Endothelial cell of umbilical vein (primary cell): Measurements from ENCODE around the gene SNX33. TPM values are rescaled to one million over a fixed set of nuclear protein-coding genes. Genes with fewer than 3 reads are reported as not detected.
"Not testable (repeated sequence)": the region's sequence is repeated elsewhere in the genome, so short reads cannot be mapped to it uniquely, and the experiment has no call there.

ENCODE experiments used
- BruUV-seq: library from RNA; stranded (reverse); fragments of 400-500 nt; replicated peaks from 2 replicates; lab custom pipeline; 2021; lab: Mats Ljungman, UMichigan
- CTCF ChIA-PET: fragments of 300-600, 350-600 bp; sonication (Branson Sonifier 250); formaldehyde crosslinking; loops from one replicate; lab custom pipeline; 2021; ENCODE audit warnings: antibody characterized with exemption, inconsistent platforms; lab: Charles Lee
- POLR2A ChIA-PET: fragments of 300-600, 350-600 bp; sonication (Branson Sonifier 250); formaldehyde crosslinking; loops from one replicate; lab custom pipeline; 2021; ENCODE audit warnings: antibody characterized with exemption, inconsistent platforms; lab: Charles Lee
- DNase-seq: peaks from one replicate; pipeline ENCODE4 v3.0.0-alpha.2; 2011; ENCODE audit warnings: low read depth, low spot score
- FAIRE-seq: peaks from 2 replicates; lab custom pipeline; 2011; peaks lifted over from hg19 to GRCh38; lab: Jason Lieb, UNC
- H2AFZ ChIP-seq: 2 replicates; pipeline ENCODE4 v1.6.0; 2012; ENCODE audit warnings: low read depth, low read length, control low read depth, inconsistent platforms
- H3K27ac ChIP-seq: 2 replicates; pipeline ENCODE4 v1.5.1; 2011; ENCODE audit warnings: low read depth, mild to moderate bottlenecking, control low read depth, low read length, moderate library complexity; ENCODE audit not compliant: insufficient read depth
- H3K27me3 ChIP-seq, 2 experiments: 2 replicates each; pipeline versions ENCODE4 v1.6.0 to v1.6.1; 2011; ENCODE audit warnings: low read length in 2 of 2, mixed read lengths in 1 of 2; ENCODE audit not compliant: control insufficient read depth in 2 of 2, insufficient read depth in 2 of 2
- H3K36me3 ChIP-seq, 2 experiments: 2 replicates in 1 of 2; 3 replicates in 1 of 2; pipeline ENCODE4 v1.5.1; 2011; ENCODE audit warnings: low read length in 2 of 2, mild to moderate bottlenecking in 1 of 2, moderate library complexity in 1 of 2; ENCODE audit not compliant: control insufficient read depth in 2 of 2, insufficient read depth in 2 of 2; ENCODE audit errors: extremely low read depth in 1 of 2
- H3K4me1 ChIP-seq: 3 replicates; pipeline ENCODE4 v1.5.1; 2011; ENCODE audit warnings: mild to moderate bottlenecking, low read length; ENCODE audit not compliant: control insufficient read depth, insufficient read depth; ENCODE audit errors: extremely low read depth
- H3K4me2 ChIP-seq: 2 replicates; pipeline ENCODE4 v1.6.1; 2011; ENCODE audit warnings: low read length, control low read depth, mixed read lengths; ENCODE audit not compliant: insufficient read depth
- H3K4me3 ChIP-seq, 3 experiments: fragments of 200-600 bp in 1 of 3; sonication (generic), shearing (Covaris generic) in 1 of 3; replicated peaks in 1 of 3; 2 replicates each; pipeline ENCODE4 v1.5.1; 2011 to 2016; ENCODE audit warnings: control low read depth in 3 of 3, low read length in 3 of 3, mild to moderate bottlenecking in 2 of 3, inconsistent platforms in 1 of 3, low read depth in 1 of 3, moderate library complexity in 1 of 3; ENCODE audit not compliant: insufficient read depth in 1 of 3
- H3K79me2 ChIP-seq: 2 replicates; pipeline ENCODE4 v1.6.0; 2012; ENCODE audit warnings: low read length, inconsistent platforms; ENCODE audit not compliant: control insufficient read depth, insufficient read depth
- H3K9ac ChIP-seq: replicated peaks from 2 replicates; pipeline ENCODE3; 2011; ENCODE audit warnings: low read length, control low read depth; ENCODE audit not compliant: insufficient read depth; ENCODE audit errors: extremely low read depth
- H3K9me1 ChIP-seq: replicated peaks from 3 replicates; pipeline ENCODE4 v1.6.0; 2011; ENCODE audit warnings: mild to moderate bottlenecking, low read length; ENCODE audit not compliant: control insufficient read depth, insufficient read depth; ENCODE audit errors: extremely low read depth
- H3K9me3 ChIP-seq: replicated peaks from 2 replicates; pipeline ENCODE4 v1.5.1; 2012; ENCODE audit warnings: low read length, inconsistent platforms; ENCODE audit not compliant: control insufficient read depth, insufficient read depth
- H4K20me1 ChIP-seq: replicated peaks from 2 replicates; pipeline ENCODE3; 2011; ENCODE audit warnings: mild to moderate bottlenecking, low read length; ENCODE audit not compliant: control insufficient read depth, insufficient read depth; ENCODE audit errors: extremely low read depth
- dilution Hi-C: fragments of 300-500 bp; cut with MboI; formaldehyde crosslinking; loops from one replicate; pipeline ENCODE4 v1.15.0; 2019; ENCODE audit warnings: low sequenced_read_pairs; ENCODE audit not compliant: extremely low pct_ligation_motif_present
- intact Hi-C: fragments of 100-400 bp; cut with micrococcal nuclease; formaldehyde crosslinking; loops from one replicate; pipeline ENCODE4 v1.10.0; 2022
- polyA plus RNA-seq, 4 experiments: library from polyadenylated mRNA; depleted of rRNA in 3 of 4; stranded (reverse) in 3 of 4; unstranded in 1 of 4; fragments of >200 nt; gene quantifications; 2 replicates each; pipeline versions ENCODE4 v1.2.1 to v1.2.3, GENCODE V29; 2011 to 2012; ENCODE audit warnings: missing spikeins in 1 of 4
- total RNA-seq: library from RNA; stranded (reverse); gene quantifications from 2 replicates; pipeline ENCODE4 v1.2.3, GENCODE V29; 2021

The SNX33 gene
- total and polyA plus RNA-seq, 2 donors (not counting 3 experiments of a cell fraction or from before 2014, with no cell fraction given) = 7.9 to 12.6 TPM

- H3K79me2 ChIP-seq, H3K9ac ChIP-seq, dilution Hi-C loops, H3K36me3 ChIP-seq, H2AFZ ChIP-seq, BruUV-seq, H3K9me1 ChIP-seq, H3K4me2 ChIP-seq, H4K20me1 ChIP-seq, FAIRE-seq, H3K9me3 ChIP-seq, H3K4me3 ChIP-seq, intact Hi-C loops, H3K27ac ChIP-seq, CTCF ChIA-PET, POLR2A ChIA-PET, DNase-seq: not testable (repeated sequence)
- H3K27me3 ChIP-seq = peaks cover 30 to 40% of the 10 kb centered on the region in 2 experiments
- H3K4me1 ChIP-seq = peaks cover 16% of the 10 kb centered on the region
Measured at GRCh38 chr15:75697974-75698747, 50.4 kb downstream of the SNX33 start.

- H4K20me1 ChIP-seq, H3K4me2 ChIP-seq, H3K36me3 ChIP-seq, BruUV-seq, H3K27ac ChIP-seq, H3K9me3 ChIP-seq, H2AFZ ChIP-seq, FAIRE-seq, H3K9me1 ChIP-seq, CTCF ChIA-PET, H3K4me3 ChIP-seq, DNase-seq, H3K79me2 ChIP-seq, intact Hi-C loops, POLR2A ChIA-PET, H3K4me1 ChIP-seq, dilution Hi-C loops, H3K9ac ChIP-seq: not testable (repeated sequence)
- peaks cover 30 to 40% of the 10 kb centered on the region in 2 experiments for H3K27me3 ChIP-seq
Measured at GRCh38 chr15:75699517-75699916, 51.8 kb downstream of the SNX33 start.

GRCh38 chr15:75699961-75700874 is 52.5 kb downstream of the SNX33 start:
- H3K9ac ChIP-seq, dilution Hi-C loops, H3K9me3 ChIP-seq, H3K9me1 ChIP-seq, H2AFZ ChIP-seq, H4K20me1 ChIP-seq, BruUV-seq, H3K4me3 ChIP-seq, CTCF ChIA-PET, H3K79me2 ChIP-seq, H3K36me3 ChIP-seq, intact Hi-C loops, H3K4me2 ChIP-seq, FAIRE-seq, H3K4me1 ChIP-seq, POLR2A ChIA-PET, H3K27ac ChIP-seq: not testable (repeated sequence)
- H3K27me3 ChIP-seq = peaks cover 30 to 37% of the 10 kb centered on the region in 2 experiments
- DNase-seq = peak; percentile 20
